HEK293 (cell line): ENCODE measurements around the gene EVC2.
A peak's percentile ranks its signal among the peaks of the same experiment; 100 is the strongest.

Experiments
- CTCF ChIA-PET: fragments of 350-600 bp; formaldehyde crosslinking; extraction: SDS; loops from one replicate; lab custom pipeline; 2021; ENCODE audit warnings: antibody characterized with exemption; lab: Yijun Ruan, JAX
- POLR2A ChIA-PET: fragments of 300-600 bp; formaldehyde crosslinking; extraction: SDS; loops from one replicate; lab custom pipeline; 2020; ENCODE audit warnings: antibody characterized with exemption, inconsistent platforms; lab: Yijun Ruan, JAX
- H3K27ac ChIP-seq: fragments of 200-500 bp; sonication (Bioruptor generic); 2 replicates; pipeline ENCODE4 v1.5.1; 2014; ENCODE audit warnings: low read depth, low read length, control low read depth, inconsistent platforms; ENCODE audit errors: extremely low read depth
- H3K36me3 ChIP-seq, 2 experiments: fragments of 200-500 bp in 1 of 2; sonication (Bioruptor generic) in 1 of 2; 1 replicate in 1 of 2; 2 replicates in 1 of 2; pipeline ENCODE4 v1.5.1; 2014 to 2017; ENCODE audit warnings: inconsistent platforms in 2 of 2, low read length in 2 of 2; ENCODE audit not compliant: control insufficient read depth in 2 of 2, insufficient read depth in 1 of 2
- H3K4me1 ChIP-seq: fragments of 200-500 bp; sonication (Bioruptor generic); 2 replicates; pipeline ENCODE4 v1.5.1; 2014; ENCODE audit warnings: mild to moderate bottlenecking, low read length, inconsistent platforms; ENCODE audit not compliant: control insufficient read depth, insufficient read depth
- H3K4me3 ChIP-seq: 2 replicates; pipeline ENCODE4 v1.5.1; 2011; ENCODE audit warnings: low read depth, mild to moderate bottlenecking, control low read depth, low read length, moderate library complexity
- H3K9me3 ChIP-seq: fragments of 200-500 bp; sonication (Bioruptor generic); 2 replicates; pipeline ENCODE4 v1.5.1; 2014; ENCODE audit warnings: low read depth, low read length, inconsistent platforms; ENCODE audit not compliant: control insufficient read depth, insufficient read depth
- KLF7 ChIP-seq: fragments of 450-650 bp; formaldehyde crosslinking; IDR thresholded peaks from 2 replicates; pipeline ENCODE4 v1.5.1; 2016; ENCODE audit warnings: missing biosample characterization, missing genetic modification characterization, borderline replicate concordance
- SETDB1 ChIP-seq: IDR thresholded peaks from one replicate; pipeline ENCODE4 v1.6.1; 2017; ENCODE audit warnings: mild to moderate bottlenecking, low read length, moderate library complexity, mixed read lengths; ENCODE audit not compliant: insufficient read length
- TRIM28 ChIP-seq: IDR thresholded peaks from 2 replicates; pipeline ENCODE4 v1.6.1; 2011; ENCODE audit warnings: low read length, control low read depth, borderline replicate concordance
- ZFP37 ChIP-seq: fragments of 450-650 bp; formaldehyde crosslinking; IDR thresholded peaks from 2 replicates; pipeline ENCODE4 v1.5.1; 2016; ENCODE audit warnings: missing biosample characterization, missing genetic modification characterization
- ZNF19 ChIP-seq: fragments of 450-650 bp; formaldehyde crosslinking; IDR thresholded peaks from 2 replicates; pipeline ENCODE4; 2016; ENCODE audit warnings: missing biosample characterization, missing genetic modification characterization, low read depth
- ZNF391 ChIP-seq: fragments of 450-650 bp; formaldehyde crosslinking; IDR thresholded peaks from 2 replicates; pipeline ENCODE4 v1.5.1; 2016; ENCODE audit warnings: low read depth, missing biosample characterization, missing genetic modification characterization, borderline replicate concordance
- ZNF394 ChIP-seq: fragments of 450-650 bp; formaldehyde crosslinking; IDR thresholded peaks from 2 replicates; pipeline ENCODE4 v1.5.1; 2016; ENCODE audit warnings: missing biosample characterization, missing genetic modification characterization, mild to moderate bottlenecking, moderate library complexity, borderline replicate concordance
- ZNF549 ChIP-seq: fragments of 450-650 bp; IDR thresholded peaks from 2 replicates; pipeline ENCODE4 v1.5.1; 2018; ENCODE audit warnings: missing biosample characterization, missing genetic modification characterization, mild to moderate bottlenecking, inconsistent platforms, moderate library complexity
- ZNF555 ChIP-seq: fragments of 450-650 bp; formaldehyde crosslinking; conservative IDR thresholded peaks from 2 replicates; pipeline ENCODE4 v1.5.1; 2017; ENCODE audit warnings: missing biosample characterization, mild to moderate bottlenecking, missing genetic modification characterization, inconsistent platforms
- ZNF600 ChIP-seq: fragments of 450-650 bp; formaldehyde crosslinking; IDR thresholded peaks from 2 replicates; pipeline ENCODE4 v1.5.1; 2016; ENCODE audit warnings: missing biosample characterization, missing genetic modification characterization
- ZNF624 ChIP-seq: fragments of 450-650 bp; formaldehyde crosslinking; IDR thresholded peaks from 2 replicates; pipeline ENCODE4 v1.5.1; 2017; ENCODE audit warnings: missing biosample characterization, missing genetic modification characterization
- TF ChIP-seq, protein P1 (sequence below): fragments of 450-650 bp; formaldehyde crosslinking; IDR thresholded peaks from 2 replicates; pipeline ENCODE4 v1.5.1; 2016; ENCODE audit warnings: missing biosample characterization, missing genetic modification characterization
- TF ChIP-seq, protein P2 (sequence below): fragments of 450-650 bp; formaldehyde crosslinking; IDR thresholded peaks from 2 replicates; pipeline ENCODE4 v1.5.1; 2016; ENCODE audit warnings: missing biosample characterization, missing genetic modification characterization
- TF ChIP-seq, protein P3 (sequence below): fragments of 450-650 bp; formaldehyde crosslinking; IDR thresholded peaks from 2 replicates; pipeline ENCODE4 v1.5.1; 2017; ENCODE audit warnings: missing biosample characterization, mild to moderate bottlenecking, missing genetic modification characterization, moderate library complexity
- TF ChIP-seq, protein P4 (sequence below): fragments of 450-650 bp; formaldehyde crosslinking; IDR thresholded peaks from 2 replicates; pipeline ENCODE4 v1.5.1; 2016; ENCODE audit warnings: missing biosample characterization, missing genetic modification characterization, borderline replicate concordance
- TF ChIP-seq, protein P5 (sequence below): fragments of 450-650 bp; formaldehyde crosslinking; IDR thresholded peaks from 2 replicates; pipeline ENCODE4 v1.5.1; 2017; ENCODE audit warnings: missing biosample characterization, missing genetic modification characterization

EVC2 gene

DNA sequence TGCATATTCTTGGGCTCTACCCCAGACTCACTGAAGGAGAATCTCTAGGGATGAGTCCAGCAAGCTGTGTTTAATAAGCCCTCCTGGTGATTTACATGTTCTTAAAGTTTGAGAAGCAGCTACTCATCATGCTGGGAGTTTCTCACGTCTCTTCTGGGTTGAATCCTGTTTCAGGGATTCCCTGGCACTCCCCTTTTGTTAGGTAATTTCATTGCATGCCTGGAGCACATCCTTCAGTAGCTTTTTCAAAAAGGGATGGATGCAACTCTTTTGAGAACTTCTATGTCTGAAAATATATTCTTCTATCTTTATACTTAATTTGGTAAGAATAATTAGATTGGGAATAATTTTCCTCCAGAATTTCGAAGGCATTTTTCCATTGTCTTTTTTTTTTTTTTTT lies 7.0 kb upstream of the EVC2 start:
- ChIA-PET CTCF (no interaction called here), POLR2A (no interaction called here)
- Histone ChIP-seq H3K4me3 (no peak overlapping the region), H3K9me3 (no peaks in the 10 kb centered on the region), H3K27ac (no peak overlapping the region), H3K4me1 (no peaks in the 10 kb centered on the region), H3K36me3 (peaks cover 0 to 22% of the 10 kb centered on the region in 2 experiments; a peak in 1 of 3 replicates)
- peak; percentile 53 for TF ChIP-seq TRIM28
- TF ChIP-seq, protein P1, sequence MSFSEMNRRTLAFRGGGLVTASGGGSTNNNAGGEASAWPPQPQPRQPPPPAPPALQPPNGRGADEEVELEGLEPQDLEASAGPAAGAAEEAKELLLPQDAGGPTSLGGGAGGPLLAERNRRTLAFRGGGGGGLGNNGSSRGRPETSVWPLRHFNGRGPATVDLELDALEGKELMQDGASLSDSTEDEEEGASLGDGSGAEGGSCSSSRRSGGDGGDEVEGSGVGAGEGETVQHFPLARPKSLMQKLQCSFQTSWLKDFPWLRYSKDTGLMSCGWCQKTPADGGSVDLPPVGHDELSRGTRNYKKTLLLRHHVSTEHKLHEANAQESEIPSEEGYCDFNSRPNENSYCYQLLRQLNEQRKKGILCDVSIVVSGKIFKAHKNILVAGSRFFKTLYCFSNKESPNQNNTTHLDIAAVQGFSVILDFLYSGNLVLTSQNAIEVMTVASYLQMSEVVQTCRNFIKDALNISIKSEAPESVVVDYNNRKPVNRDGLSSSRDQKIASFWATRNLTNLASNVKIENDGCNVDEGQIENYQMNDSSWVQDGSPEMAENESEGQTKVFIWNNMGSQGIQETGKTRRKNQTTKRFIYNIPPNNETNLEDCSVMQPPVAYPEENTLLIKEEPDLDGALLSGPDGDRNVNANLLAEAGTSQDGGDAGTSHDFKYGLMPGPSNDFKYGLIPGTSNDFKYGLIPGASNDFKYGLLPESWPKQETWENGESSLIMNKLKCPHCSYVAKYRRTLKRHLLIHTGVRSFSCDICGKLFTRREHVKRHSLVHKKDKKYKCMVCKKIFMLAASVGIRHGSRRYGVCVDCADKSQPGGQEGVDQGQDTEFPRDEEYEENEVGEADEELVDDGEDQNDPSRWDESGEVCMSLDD (tag by site-specific recombination) = no peak
- TF ChIP-seq SETDB1 = peak; percentile 92
- no peak for TF ChIP-seq ZNF19 (tag by site-specific recombination)
- TF ChIP-seq ZNF624 (tag by site-specific recombination) = peak; percentile 99
- no peak for TF ChIP-seq KLF7 (tag by site-specific recombination)
- TF ChIP-seq, protein P2, sequence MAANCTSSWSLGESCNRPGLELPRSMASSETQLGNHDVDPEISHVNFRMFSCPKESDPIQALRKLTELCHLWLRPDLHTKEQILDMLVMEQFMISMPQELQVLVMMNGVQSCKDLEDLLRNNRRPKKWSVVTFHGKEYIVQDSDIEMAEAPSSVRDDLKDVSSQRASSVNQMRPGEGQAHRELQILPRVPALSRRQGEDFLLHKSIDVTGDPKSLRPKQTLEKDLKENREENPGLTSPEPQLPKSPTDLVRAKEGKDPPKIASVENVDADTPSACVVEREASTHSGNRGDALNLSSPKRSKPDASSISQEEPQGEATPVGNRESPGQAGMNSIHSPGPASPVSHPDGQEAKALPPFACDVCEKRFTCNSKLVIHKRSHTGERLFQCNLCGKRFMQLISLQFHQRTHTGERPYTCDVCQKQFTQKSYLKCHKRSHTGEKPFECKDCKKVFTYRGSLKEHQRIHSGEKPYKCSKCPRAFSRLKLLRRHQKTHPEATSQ = no peak
- TF ChIP-seq ZNF555 = no peak

DNA sequence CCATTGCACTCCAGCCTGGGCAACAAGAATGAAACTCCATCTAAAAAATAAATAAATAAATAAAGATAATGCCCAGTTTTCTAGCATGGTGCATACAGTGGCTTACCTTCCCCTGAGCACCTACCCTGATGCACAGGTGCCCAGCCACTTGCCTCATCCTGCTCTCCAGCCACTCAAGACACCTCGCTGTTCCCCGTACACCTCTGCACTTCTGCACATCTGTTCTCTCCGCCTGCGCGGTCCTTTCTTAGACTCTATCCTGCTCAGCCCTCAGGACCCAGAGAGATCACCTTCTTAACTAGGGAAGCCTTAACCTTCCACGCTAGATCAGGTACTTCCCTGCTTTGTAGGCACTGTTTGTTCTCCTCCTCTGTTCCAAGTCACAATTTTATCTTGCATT lies 5.5 kb upstream of the EVC2 start:
- POLR2A ChIA-PET = no interaction called here
- H3K4me1 ChIP-seq = no peaks in the 10 kb centered on the region
- no peak overlapping the region for H3K4me3 ChIP-seq
- H3K27ac ChIP-seq = no peak overlapping the region
- TF ChIP-seq ZFP37 (no peak), ZNF549 (tag by site-specific recombination) (no peak), ZNF391 (no peak), ZNF600 (tag by site-specific recombination) (no peak), ZNF394 (tag by site-specific recombination) (no peak)
- TF ChIP-seq, protein P3, sequence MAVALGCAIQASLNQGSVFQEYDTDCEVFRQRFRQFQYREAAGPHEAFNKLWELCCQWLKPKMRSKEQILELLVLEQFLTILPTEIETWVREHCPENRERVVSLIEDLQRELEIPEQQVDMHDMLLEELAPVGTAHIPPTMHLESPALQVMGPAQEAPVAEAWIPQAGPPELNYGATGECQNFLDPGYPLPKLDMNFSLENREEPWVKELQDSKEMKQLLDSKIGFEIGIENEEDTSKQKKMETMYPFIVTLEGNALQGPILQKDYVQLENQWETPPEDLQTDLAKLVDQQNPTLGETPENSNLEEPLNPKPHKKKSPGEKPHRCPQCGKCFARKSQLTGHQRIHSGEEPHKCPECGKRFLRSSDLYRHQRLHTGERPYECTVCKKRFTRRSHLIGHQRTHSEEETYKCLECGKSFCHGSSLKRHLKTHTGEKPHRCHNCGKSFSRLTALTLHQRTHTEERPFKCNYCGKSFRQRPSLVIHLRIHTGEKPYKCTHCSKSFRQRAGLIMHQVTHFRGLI (tag by site-specific recombination) = no peak
- TF ChIP-seq, protein P4, sequence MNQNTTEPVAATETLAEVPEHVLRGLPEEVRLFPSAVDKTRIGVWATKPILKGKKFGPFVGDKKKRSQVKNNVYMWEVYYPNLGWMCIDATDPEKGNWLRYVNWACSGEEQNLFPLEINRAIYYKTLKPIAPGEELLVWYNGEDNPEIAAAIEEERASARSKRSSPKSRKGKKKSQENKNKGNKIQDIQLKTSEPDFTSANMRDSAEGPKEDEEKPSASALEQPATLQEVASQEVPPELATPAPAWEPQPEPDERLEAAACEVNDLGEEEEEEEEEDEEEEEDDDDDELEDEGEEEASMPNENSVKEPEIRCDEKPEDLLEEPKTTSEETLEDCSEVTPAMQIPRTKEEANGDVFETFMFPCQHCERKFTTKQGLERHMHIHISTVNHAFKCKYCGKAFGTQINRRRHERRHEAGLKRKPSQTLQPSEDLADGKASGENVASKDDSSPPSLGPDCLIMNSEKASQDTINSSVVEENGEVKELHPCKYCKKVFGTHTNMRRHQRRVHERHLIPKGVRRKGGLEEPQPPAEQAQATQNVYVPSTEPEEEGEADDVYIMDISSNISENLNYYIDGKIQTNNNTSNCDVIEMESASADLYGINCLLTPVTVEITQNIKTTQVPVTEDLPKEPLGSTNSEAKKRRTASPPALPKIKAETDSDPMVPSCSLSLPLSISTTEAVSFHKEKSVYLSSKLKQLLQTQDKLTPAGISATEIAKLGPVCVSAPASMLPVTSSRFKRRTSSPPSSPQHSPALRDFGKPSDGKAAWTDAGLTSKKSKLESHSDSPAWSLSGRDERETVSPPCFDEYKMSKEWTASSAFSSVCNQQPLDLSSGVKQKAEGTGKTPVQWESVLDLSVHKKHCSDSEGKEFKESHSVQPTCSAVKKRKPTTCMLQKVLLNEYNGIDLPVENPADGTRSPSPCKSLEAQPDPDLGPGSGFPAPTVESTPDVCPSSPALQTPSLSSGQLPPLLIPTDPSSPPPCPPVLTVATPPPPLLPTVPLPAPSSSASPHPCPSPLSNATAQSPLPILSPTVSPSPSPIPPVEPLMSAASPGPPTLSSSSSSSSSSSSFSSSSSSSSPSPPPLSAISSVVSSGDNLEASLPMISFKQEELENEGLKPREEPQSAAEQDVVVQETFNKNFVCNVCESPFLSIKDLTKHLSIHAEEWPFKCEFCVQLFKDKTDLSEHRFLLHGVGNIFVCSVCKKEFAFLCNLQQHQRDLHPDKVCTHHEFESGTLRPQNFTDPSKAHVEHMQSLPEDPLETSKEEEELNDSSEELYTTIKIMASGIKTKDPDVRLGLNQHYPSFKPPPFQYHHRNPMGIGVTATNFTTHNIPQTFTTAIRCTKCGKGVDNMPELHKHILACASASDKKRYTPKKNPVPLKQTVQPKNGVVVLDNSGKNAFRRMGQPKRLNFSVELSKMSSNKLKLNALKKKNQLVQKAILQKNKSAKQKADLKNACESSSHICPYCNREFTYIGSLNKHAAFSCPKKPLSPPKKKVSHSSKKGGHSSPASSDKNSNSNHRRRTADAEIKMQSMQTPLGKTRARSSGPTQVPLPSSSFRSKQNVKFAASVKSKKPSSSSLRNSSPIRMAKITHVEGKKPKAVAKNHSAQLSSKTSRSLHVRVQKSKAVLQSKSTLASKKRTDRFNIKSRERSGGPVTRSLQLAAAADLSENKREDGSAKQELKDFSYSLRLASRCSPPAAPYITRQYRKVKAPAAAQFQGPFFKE (tag by site-specific recombination) = no peak
- TF ChIP-seq, protein P5, sequence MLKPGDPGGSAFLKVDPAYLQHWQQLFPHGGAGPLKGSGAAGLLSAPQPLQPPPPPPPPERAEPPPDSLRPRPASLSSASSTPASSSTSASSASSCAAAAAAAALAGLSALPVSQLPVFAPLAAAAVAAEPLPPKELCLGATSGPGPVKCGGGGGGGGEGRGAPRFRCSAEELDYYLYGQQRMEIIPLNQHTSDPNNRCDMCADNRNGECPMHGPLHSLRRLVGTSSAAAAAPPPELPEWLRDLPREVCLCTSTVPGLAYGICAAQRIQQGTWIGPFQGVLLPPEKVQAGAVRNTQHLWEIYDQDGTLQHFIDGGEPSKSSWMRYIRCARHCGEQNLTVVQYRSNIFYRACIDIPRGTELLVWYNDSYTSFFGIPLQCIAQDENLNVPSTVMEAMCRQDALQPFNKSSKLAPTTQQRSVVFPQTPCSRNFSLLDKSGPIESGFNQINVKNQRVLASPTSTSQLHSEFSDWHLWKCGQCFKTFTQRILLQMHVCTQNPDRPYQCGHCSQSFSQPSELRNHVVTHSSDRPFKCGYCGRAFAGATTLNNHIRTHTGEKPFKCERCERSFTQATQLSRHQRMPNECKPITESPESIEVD (tag by site-specific recombination) = no peak
- H3K36me3 ChIP-seq = peaks cover 0 to 8% of the 10 kb centered on the region in 2 experiments; a peak in 1 of 3 replicates
- CTCF ChIA-PET = interaction anchor here (0.6 kb wide), 1 partner anchor 761 kb away, joined by 4 read pairs; no protein-coding TSS in a partner anchor
- no peaks in the 10 kb centered on the region for H3K9me3 ChIP-seq
